Panc1 (cell line): ENCODE results near the gene DNM1. TPM values are rescaled to one million over a fixed set of nuclear protein-coding genes. Genes with fewer than 3 reads are reported as not detected.
A peak's percentile ranks its signal among the peaks of the same experiment; 100 is the strongest.

Experiments
- ATAC-seq: fragments of 200-7000 bp; cut with Tn5 transposase; 2 replicates; pipeline ENCODE4 v1.9.1; 2020; ENCODE audit warnings: mild to moderate bottlenecking, moderate library complexity
- BruUV-seq: library from RNA; stranded (reverse); fragments of 400-500 nt; replicated peaks from 2 replicates; lab custom pipeline; 2021; lab: Mats Ljungman, UMichigan
- CTCF ChIA-PET: fragments of 300-600 bp; sonication (Branson Sonifier 250); formaldehyde crosslinking; loops from one replicate; lab custom pipeline; 2022; ENCODE audit warnings: antibody characterized with exemption; lab: Charles Lee
- POLR2A ChIA-PET: fragments of 300-600 bp; sonication (Branson Sonifier 250); formaldehyde crosslinking; loops from one replicate; lab custom pipeline; 2022; ENCODE audit warnings: antibody characterized with exemption; lab: Charles Lee
- DNase-seq: peaks from one replicate; pipeline ENCODE4 v3.0.0-alpha.2; 2010; ENCODE audit warnings: low read depth, low spot score
- H3K27ac ChIP-seq: 2 replicates; pipeline ENCODE4 v1.5.1; 2011; ENCODE audit warnings: mild to moderate bottlenecking, low read length, inconsistent platforms
- H3K27me3 ChIP-seq: fragments of 200-500 bp; sonication (Bioruptor generic); 2 replicates; pipeline ENCODE4 v1.6.0; 2014; ENCODE audit warnings: low read length, inconsistent platforms; ENCODE audit not compliant: control insufficient read depth, insufficient read depth
- H3K36me3 ChIP-seq: fragments of 200-500 bp; sonication (Bioruptor generic); 2 replicates; pipeline ENCODE4 v1.5.1; 2014; ENCODE audit warnings: inconsistent platforms, mild to moderate bottlenecking, low read length, moderate library complexity; ENCODE audit not compliant: control insufficient read depth, insufficient read depth
- H3K4me1 ChIP-seq: 2 replicates; pipeline ENCODE4 v1.5.1; 2011; ENCODE audit warnings: inconsistent platforms, mild to moderate bottlenecking, low read length, moderate library complexity; ENCODE audit not compliant: control insufficient read depth, insufficient read depth
- H3K4me3 ChIP-seq, 2 experiments: 2 replicates each; pipeline ENCODE4 v1.5.1; 2011 to 2012; ENCODE audit warnings: low read depth in 2 of 2, low read length in 2 of 2, mild to moderate bottlenecking in 2 of 2, inconsistent platforms in 1 of 2, moderate library complexity in 1 of 2
- H3K9me3 ChIP-seq: fragments of 200-500 bp; sonication (Bioruptor generic); 2 replicates; pipeline ENCODE4 v1.5.1; 2014; ENCODE audit warnings: low read depth, mild to moderate bottlenecking, inconsistent platforms, low read length, moderate library complexity; ENCODE audit not compliant: control insufficient read depth, insufficient read depth
- POLR2AphosphoS5 ChIP-seq: IDR thresholded peaks from 2 replicates; pipeline ENCODE4 v1.6.1; 2012; ENCODE audit warnings: mild to moderate bottlenecking, low read depth, low read length, moderate library complexity
- REST ChIP-seq, 2 experiments: IDR thresholded peaks; 2 replicates each; pipeline ENCODE4 v1.6.1; 2011 to 2012; ENCODE audit warnings: low read depth in 2 of 2, control low read depth in 1 of 2, low read length in 1 of 2, mild to moderate bottlenecking in 1 of 2, moderate library complexity in 1 of 2; ENCODE audit not compliant: insufficient read depth in 1 of 2
- SIN3A ChIP-seq: IDR thresholded peaks from 2 replicates; pipeline ENCODE4 v1.6.1; 2012; ENCODE audit warnings: low read depth, mild to moderate bottlenecking, low read length, moderate library complexity, borderline replicate concordance; ENCODE audit not compliant: insufficient read depth
- TCF7L2 ChIP-seq: IDR thresholded peaks from 2 replicates; pipeline ENCODE4 v1.6.1; 2011; ENCODE audit warnings: mild to moderate bottlenecking, low read depth, low read length, inconsistent platforms
- in situ Hi-C: cut with HindIII; loops from 2 replicates; pipeline ENCODE4 v1.10.0; 2016; ENCODE audit warnings: low sequenced_read_pairs, low pct_unique_long_range_greater_than_20kb
- intact Hi-C: fragments of 100-400 bp; cut with micrococcal nuclease; formaldehyde crosslinking; loops from one replicate; pipeline ENCODE4 v1.10.0; 2022; ENCODE audit not compliant: unreplicated experiment
- total RNA-seq: library from RNA; stranded (reverse); gene quantifications from one replicate; pipeline ENCODE4 v1.2.1, GENCODE V29; 2021; ENCODE audit not compliant: unreplicated experiment
- TF ChIP-seq, protein P1 (sequence below): fragments of 450-650 bp; IDR thresholded peaks from 2 replicates; pipeline ENCODE4 v1.5.1; 2017; ENCODE audit warnings: mild to moderate bottlenecking

The DNM1 gene
- total RNA-seq, 1 experiment from 2014 or later: 18.7 TPM

- H3K9me3 ChIP-seq: no peaks in the 10 kb centered on the region
- TF ChIP-seq TCF7L2: no peak
- no peak for TF ChIP-seq SIN3A
- no peak for TF ChIP-seq POLR2AphosphoS5
- no peak for TF ChIP-seq REST (IDR thresholded peaks at IDR 0.05; ENCODE audit: insufficient read depth in 1 of 2, low read depth in 2 of 2, low read length in 1 of 2)
- TF ChIP-seq, protein P1, sequence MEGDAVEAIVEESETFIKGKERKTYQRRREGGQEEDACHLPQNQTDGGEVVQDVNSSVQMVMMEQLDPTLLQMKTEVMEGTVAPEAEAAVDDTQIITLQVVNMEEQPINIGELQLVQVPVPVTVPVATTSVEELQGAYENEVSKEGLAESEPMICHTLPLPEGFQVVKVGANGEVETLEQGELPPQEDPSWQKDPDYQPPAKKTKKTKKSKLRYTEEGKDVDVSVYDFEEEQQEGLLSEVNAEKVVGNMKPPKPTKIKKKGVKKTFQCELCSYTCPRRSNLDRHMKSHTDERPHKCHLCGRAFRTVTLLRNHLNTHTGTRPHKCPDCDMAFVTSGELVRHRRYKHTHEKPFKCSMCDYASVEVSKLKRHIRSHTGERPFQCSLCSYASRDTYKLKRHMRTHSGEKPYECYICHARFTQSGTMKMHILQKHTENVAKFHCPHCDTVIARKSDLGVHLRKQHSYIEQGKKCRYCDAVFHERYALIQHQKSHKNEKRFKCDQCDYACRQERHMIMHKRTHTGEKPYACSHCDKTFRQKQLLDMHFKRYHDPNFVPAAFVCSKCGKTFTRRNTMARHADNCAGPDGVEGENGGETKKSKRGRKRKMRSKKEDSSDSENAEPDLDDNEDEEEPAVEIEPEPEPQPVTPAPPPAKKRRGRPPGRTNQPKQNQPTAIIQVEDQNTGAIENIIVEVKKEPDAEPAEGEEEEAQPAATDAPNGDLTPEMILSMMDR: no peak
- H3K36me3 ChIP-seq: no peaks in the 10 kb centered on the region
- no peaks in the 10 kb centered on the region for H3K27me3 ChIP-seq
- intact Hi-C loops: no loop called here
- no peaks in the 10 kb centered on the region; the same call in 1 of the 2 replicates for H3K4me1 ChIP-seq
- CTCF ChIA-PET: no interaction called here
- H3K4me3 ChIP-seq: no peak overlapping the region
- BruUV-seq: no TSS peak
- H3K27ac ChIP-seq: peak overlapping the region; percentile 23; the same call in 1 of the 2 replicates
- ATAC-seq (no peak), DNase-seq (no peak)
- POLR2A ChIA-PET: no interaction called here
- in situ Hi-C loops: no loop called here
Observed at GRCh38 chr9:128214571-128215490, 11.7 kb downstream of the DNM1 start.

DNA sequence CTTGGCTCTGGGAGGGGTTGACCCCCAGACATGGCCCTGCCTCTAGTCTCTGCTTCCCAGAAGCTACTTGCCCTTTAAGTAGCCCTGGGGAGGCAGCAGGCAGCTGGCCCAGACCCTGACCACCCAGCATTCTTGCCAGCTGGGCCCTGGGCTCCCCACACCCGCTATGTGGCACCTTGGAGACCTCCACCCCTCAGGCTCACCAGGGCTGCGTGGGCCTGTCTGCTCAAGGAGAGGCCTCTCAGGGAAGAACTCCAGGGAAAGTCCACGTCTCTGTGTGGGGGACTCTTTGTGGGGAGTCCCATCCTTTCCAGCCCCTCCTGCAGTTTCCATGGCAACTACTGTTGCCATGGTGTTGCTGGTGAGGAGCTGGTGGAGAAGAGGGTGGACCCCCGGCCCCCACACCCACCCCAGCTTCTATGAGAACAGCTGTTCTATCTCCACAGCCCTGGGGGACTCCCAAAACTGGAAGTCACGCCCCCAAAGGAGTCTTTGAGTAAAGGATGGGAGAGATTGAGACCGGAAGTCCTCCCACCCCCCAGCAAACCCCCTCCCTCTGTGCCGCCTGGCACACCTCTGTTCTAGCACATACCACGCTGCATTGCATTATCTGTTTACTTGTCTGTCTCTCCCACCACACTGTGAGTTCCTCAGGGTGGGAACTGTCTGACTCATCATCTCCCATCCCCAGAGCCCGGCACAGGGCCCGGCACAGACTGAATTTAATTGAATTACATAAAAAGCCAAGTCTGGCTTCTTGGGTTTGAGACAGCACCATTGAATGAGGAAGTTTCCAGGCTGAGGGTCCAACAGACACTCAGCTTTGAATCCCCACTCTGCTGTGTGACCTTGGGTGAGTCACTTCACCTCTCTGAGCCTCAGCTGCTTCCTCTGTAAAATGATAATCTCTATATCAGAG is 12.6 kb downstream of the DNM1 start:
- DNase-seq (no peak), ATAC-seq (no peak)
- Histone ChIP-seq H3K27ac (no peak overlapping the region), H3K27me3 (no peaks in the 10 kb centered on the region), H3K9me3 (no peaks in the 10 kb centered on the region), H3K4me3 (no peak overlapping the region), H3K36me3 (no peaks in the 10 kb centered on the region), H3K4me1 (no peaks in the 10 kb centered on the region; the same call in 1 of the 2 replicates)
- TF ChIP-seq TCF7L2 (no peak), POLR2AphosphoS5 (no peak), SIN3A (no peak), REST (IDR thresholded peaks at IDR 0.05; ENCODE audit: insufficient read depth in 1 of 2, low read depth in 2 of 2, low read length in 1 of 2) (no peak)
- TF ChIP-seq, protein P1: no peak
- BruUV-seq: no TSS peak
- ChIA-PET CTCF (no interaction called here), POLR2A (no interaction called here)
- intact Hi-C loops (no loop called here), in situ Hi-C loops (no loop called here)
